HUES64 (cell line): ENCODE measurements around the gene PRSS33.

Experiments
- H3K27ac ChIP-seq: 2 replicates; pipeline ENCODE4 v1.7.0; 2013; ENCODE audit warnings: low read depth, low read length, inconsistent platforms
- H3K27me3 ChIP-seq: 2 replicates; pipeline ENCODE4 v1.6.1; 2013; ENCODE audit warnings: mild to moderate bottlenecking, low read length; ENCODE audit not compliant: insufficient read depth
- H3K36me3 ChIP-seq: 2 replicates; pipeline ENCODE4 v1.6.1; 2013; ENCODE audit warnings: mild to moderate bottlenecking, low read length; ENCODE audit not compliant: insufficient read depth
- H3K4me1 ChIP-seq: 2 replicates; pipeline ENCODE4 v1.6.1; 2013; ENCODE audit warnings: mild to moderate bottlenecking, low read length, moderate library complexity; ENCODE audit not compliant: insufficient read depth
- H3K4me3 ChIP-seq: 2 replicates; pipeline ENCODE4 v1.5.1; 2013; ENCODE audit warnings: mild to moderate bottlenecking, low read length, moderate library complexity
- H3K9ac ChIP-seq: 2 replicates; pipeline ENCODE4 v1.6.1; 2013; ENCODE audit warnings: mild to moderate bottlenecking, low read depth, low read length
- H3K9me3 ChIP-seq: 2 replicates; pipeline ENCODE4 v1.6.1; 2013; ENCODE audit warnings: low read depth, low read length; ENCODE audit not compliant: insufficient read depth
- WGBS: fragments of 150-250, 120-280 bp; methylation state at CpG from one replicate; pipeline ENCODE4 v1.1.7; 2013; ENCODE audit warnings: missing lambda C conversion rate; 5-methylcytosine and 5-hydroxymethylcytosine counted together

The PRSS33 gene

GRCh38 chr16:2773188-2773968, 14.0 kb downstream of the PRSS33 start:
- H3K36me3 ChIP-seq: peaks cover 74% of the 10 kb centered on the region
- no peaks in the 10 kb centered on the region for H3K27me3 ChIP-seq
- H3K9ac ChIP-seq: no peak overlapping the region
- WGBS: 90% methylated on average over 11 of the region's 12 CpGs
- H3K9me3 ChIP-seq: no peaks in the 10 kb centered on the region
- peak overlapping the region; percentile 59; the same call in 1 of the 2 replicates for H3K27ac ChIP-seq
- no peak overlapping the region for H3K4me3 ChIP-seq
- 0 out of 2 replicates have a peak, but pooled peaks cover 5% of the 10 kb centered on the region for H3K4me1 ChIP-seq

GRCh38 chr16:2771496-2772402, 15.6 kb downstream of the PRSS33 start:
- H3K4me1 ChIP-seq: 0 out of 2 replicates have a peak, but pooled peaks cover 5% of the 10 kb centered on the region
- whole genome bisulfite sequencing: 94% methylated on average over 18 of the region's 18 CpGs
- H3K36me3 ChIP-seq: peaks cover 91% of the 10 kb centered on the region
- no peak overlapping the region for H3K4me3 ChIP-seq
- peak overlapping the region; percentile 61; the same call in 1 of the 2 replicates for H3K27ac ChIP-seq
- H3K27me3 ChIP-seq: no peaks in the 10 kb centered on the region
- H3K9me3 ChIP-seq: no peaks in the 10 kb centered on the region
- no peak overlapping the region for H3K9ac ChIP-seq

- no peaks in the 10 kb centered on the region for H3K27me3 ChIP-seq
- H3K9ac ChIP-seq: no peak overlapping the region
- no peaks in the 10 kb centered on the region for H3K9me3 ChIP-seq
- 93% methylated on average over 32 of the region's 32 CpGs for WGBS
- H3K36me3 ChIP-seq: peaks cover 99% of the 10 kb centered on the region
- no peaks in the 10 kb centered on the region for H3K4me1 ChIP-seq
- no peak overlapping the region for H3K4me3 ChIP-seq
- H3K27ac ChIP-seq: peak overlapping the region; percentile 16; the same call in 1 of the 2 replicates
These were observed 17.1 kb downstream of the PRSS33 start for GRCh38 chr16:2770057-2770951.

GRCh38 chr16:2769675-2770056, 17.7 kb downstream of the PRSS33 start:
- H3K9ac ChIP-seq: no peak overlapping the region
- no peaks in the 10 kb centered on the region for H3K27me3 ChIP-seq
- H3K36me3 ChIP-seq: peaks cover 99% of the 10 kb centered on the region
- no peak overlapping the region; the same call in 1 of the 2 replicates for H3K27ac ChIP-seq
- 92% methylated on average over 14 of the region's 14 CpGs for WGBS
- peaks cover 3% of the 10 kb centered on the region; the same call in 1 of the 2 replicates for H3K9me3 ChIP-seq
- no peak overlapping the region for H3K4me3 ChIP-seq
- no peaks in the 10 kb centered on the region for H3K4me1 ChIP-seq

GRCh38 chr16:2769100-2769529, 18.2 kb downstream of the PRSS33 start:
- 94% methylated on average over 11 of the region's 11 CpGs for WGBS
- Histone ChIP-seq H3K27me3 (no peaks in the 10 kb centered on the region), H3K36me3 (peaks cover 99% of the 10 kb centered on the region), H3K4me3 (no peak overlapping the region), H3K9me3 (peaks cover 9% of the 10 kb centered on the region; the same call in 1 of the 2 replicates), H3K4me1 (no peaks in the 10 kb centered on the region), H3K9ac (no peak overlapping the region), H3K27ac (no peak overlapping the region)

- peaks cover 99% of the 10 kb centered on the region for H3K36me3 ChIP-seq
- no peak overlapping the region for H3K27ac ChIP-seq
- no peak overlapping the region for H3K9ac ChIP-seq
- 92% methylated on average over 17 of the region's 17 CpGs for WGBS
- H3K9me3 ChIP-seq: peaks cover 14% of the 10 kb centered on the region; the same call in 1 of the 2 replicates
- H3K4me1 ChIP-seq: no peaks in the 10 kb centered on the region
- H3K4me3 ChIP-seq: no peak overlapping the region
- no peaks in the 10 kb centered on the region for H3K27me3 ChIP-seq
These were observed 18.8 kb downstream of the PRSS33 start for GRCh38 chr16:2768403-2769089.

- Histone ChIP-seq H3K27ac (no peak overlapping the region), H3K27me3 (no peaks in the 10 kb centered on the region), H3K4me3 (no peak overlapping the region), H3K36me3 (peaks cover 99% of the 10 kb centered on the region), H3K4me1 (no peaks in the 10 kb centered on the region), H3K9ac (no peak overlapping the region), H3K9me3 (peaks cover 20% of the 10 kb centered on the region; the same call in 1 of the 2 replicates)
- WGBS: 90% methylated on average over 14 of the region's 14 CpGs
These were observed 19.5 kb downstream of the PRSS33 start for GRCh38 chr16:2767891-2768290.

GRCh38 chr16:2767140-2767731, 20.1 kb downstream of the PRSS33 start:
- 96% methylated on average over 19 of the region's 19 CpGs for WGBS
- H3K27ac ChIP-seq: no peak overlapping the region
- H3K36me3 ChIP-seq: peaks cover 100% of the 10 kb centered on the region
- peaks cover 27% of the 10 kb centered on the region; the same call in 1 of the 2 replicates for H3K9me3 ChIP-seq
- no peaks in the 10 kb centered on the region for H3K27me3 ChIP-seq
- no peaks in the 10 kb centered on the region for H3K4me1 ChIP-seq
- no peak overlapping the region for H3K9ac ChIP-seq
- H3K4me3 ChIP-seq: no peak overlapping the region

- Histone ChIP-seq H3K4me3 (no peak overlapping the region), H3K4me1 (no peaks in the 10 kb centered on the region), H3K9me3 (peaks cover 33% of the 10 kb centered on the region), H3K27ac (no peak overlapping the region), H3K9ac (no peak overlapping the region), H3K36me3 (peaks cover 100% of the 10 kb centered on the region), H3K27me3 (no peaks in the 10 kb centered on the region)
- WGBS: 97% methylated on average over 44 of the region's 44 CpGs
These were observed 20.8 kb downstream of the PRSS33 start for GRCh38 chr16:2766430-2767139.
